NCI-H345 treated with DMSO at 0.1 percent for 48 hours (cell line): Measurements from ENCODE around the gene MEGF6.

Experiments
- DNase-seq: peaks from one replicate; lab custom pipeline; 2025; ENCODE audit not compliant: unreplicated experiment; lab: John Stamatoyannopoulos, UW

Gene MEGF6

GRCh38 chr1:3543076-3544039 lies 68.0 kb downstream of the MEGF6 start:
- no peak for DNase-seq

DNA sequence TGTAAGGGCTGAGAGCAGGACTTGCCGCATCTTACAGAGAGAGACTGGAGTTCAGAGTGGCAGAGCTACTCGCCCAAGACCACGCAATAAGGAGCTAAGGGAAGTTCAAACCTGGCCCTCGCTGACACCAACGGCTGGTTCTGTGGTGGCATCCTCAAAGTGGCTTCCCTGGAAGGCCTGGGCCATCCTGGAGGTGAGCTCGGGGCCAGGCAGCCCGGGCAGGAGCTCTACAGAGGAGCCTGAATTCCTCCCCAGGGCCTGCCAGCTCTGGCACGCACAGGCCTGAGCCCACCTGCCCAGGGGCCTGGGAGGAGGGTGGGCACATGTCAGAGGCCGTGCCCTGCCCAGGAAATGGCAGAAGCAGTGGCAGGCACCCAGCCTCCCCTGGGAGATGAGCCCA lies 68.6 kb downstream of the MEGF6 start:
- DNase-seq = no peak

- no peak for DNase-seq
Measured at GRCh38 chr1:3541936-3542335, 69.4 kb downstream of the MEGF6 start.

GRCh38 chr1:3541465-3541864 lies 69.8 kb downstream of the MEGF6 start:
- no peak for DNase-seq

DNA sequence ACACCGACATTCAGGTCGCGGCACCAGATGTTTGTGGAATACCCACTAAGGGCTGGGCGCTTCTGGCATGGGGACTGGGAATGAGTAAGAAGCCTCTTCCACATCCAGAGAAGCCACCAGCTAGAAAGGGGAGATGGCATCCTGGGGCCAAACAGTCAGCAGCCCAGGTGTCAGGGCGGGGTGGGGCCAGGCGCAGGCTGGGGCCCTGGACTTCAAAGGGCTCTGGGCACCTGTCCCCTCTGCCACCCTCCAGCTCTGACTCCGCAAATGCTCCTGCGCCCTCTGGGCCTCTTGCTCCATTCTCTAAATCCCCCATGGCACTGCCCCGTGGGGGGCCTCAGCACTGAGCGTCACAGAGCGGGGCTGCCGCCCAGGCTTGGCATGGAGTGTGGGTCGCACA lies 70.4 kb downstream of the MEGF6 start:
- DNase-seq = no peak

- DNase-seq = no peak
Measured at GRCh38 chr1:3539707-3540425, 71.4 kb downstream of the MEGF6 start.

DNA sequence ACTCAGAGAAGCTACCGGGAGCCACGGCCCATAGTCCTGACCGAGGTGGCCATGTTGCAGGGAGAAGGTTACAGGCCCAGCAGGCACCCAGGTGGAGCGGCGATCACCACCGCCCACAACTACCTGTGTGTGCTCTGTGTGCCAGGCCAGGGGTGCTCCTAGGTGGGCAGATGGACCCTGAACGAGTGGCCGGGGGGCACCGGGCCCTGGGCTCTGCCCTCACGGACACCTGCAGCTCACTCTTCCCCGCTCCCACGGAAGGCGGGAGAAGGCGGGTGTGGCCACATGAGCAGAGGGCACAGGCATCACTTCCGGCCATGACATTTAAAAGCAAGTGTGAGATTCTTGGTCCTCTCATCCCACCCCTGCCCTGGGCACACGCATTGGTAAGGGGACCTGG lies 73.9 kb downstream of the MEGF6 start:
- no peak for DNase-seq

- DNase-seq = no peak
Measured at GRCh38 chr1:3536420-3537195, 74.7 kb downstream of the MEGF6 start.

DNA sequence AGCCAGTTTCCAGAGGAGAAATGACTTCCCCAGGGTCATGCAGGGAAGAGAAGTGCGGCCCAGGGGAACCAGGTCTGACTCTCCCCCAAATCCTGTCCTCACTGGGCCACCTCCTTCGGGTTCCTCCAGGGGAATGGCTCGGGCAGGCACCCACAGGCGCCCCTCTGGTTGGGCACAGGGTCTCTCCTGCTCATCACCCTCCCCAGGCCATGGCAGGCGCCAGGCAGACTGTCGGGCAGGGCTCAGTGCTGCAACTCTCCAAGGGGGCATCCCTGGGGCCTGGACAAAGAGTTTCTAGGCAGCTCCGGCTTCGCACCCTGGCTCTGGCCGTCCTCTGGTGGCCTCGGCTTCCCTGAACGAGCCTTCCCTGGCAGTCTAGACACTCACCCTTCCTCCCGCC lies 75.6 kb downstream of the MEGF6 start:
- DNase-seq = no peak

DNA sequence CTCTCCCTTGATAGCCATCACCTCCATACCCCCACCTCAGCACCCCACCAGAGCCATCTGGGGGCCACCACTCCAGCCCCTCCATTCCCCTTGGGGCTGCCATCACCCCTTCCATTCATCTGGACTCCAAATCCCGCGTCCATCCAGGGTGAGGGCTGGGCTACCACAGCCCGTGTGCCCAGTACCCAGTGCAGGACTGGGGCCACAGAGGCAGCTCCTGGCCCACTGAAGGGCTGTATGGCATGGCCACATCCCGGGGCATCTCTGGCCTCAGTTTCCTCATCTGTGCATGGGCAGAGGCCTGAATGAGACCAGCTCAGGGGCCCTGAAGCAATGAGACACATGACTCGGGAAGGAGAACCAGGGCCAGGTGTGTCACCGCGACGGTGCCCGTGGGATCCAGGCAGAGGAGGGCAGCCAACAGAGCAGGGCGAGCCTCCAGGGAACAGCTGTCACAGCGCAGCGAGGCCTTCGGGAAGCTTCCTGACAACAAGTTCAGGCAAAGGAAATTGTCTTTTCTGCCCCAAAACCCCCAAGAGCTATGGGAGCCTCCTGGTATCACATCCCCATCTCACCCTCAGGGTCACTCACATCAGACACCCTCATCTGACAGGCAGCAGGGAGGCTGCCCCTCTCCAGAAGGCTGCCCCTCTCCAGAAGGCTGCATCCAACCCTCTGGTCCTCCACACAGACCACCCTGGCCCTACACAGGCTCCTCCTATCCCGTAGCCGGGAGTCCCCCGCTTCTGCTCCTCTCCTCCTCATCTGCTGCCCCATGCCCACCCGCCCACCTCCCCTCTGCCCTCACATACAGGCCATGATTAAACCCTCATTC lies 76.3 kb downstream of the MEGF6 start:
- DNase-seq = no peak

- no peak for DNase-seq
Measured at GRCh38 chr1:3533067-3534048, 78.0 kb downstream of the MEGF6 start.

GRCh38 chr1:3531928-3532327 lies 79.4 kb downstream of the MEGF6 start:
- no peak for DNase-seq

- peak; percentile 61 for DNase-seq
Measured at GRCh38 chr1:3530926-3531818, 80.1 kb downstream of the MEGF6 start.

DNA sequence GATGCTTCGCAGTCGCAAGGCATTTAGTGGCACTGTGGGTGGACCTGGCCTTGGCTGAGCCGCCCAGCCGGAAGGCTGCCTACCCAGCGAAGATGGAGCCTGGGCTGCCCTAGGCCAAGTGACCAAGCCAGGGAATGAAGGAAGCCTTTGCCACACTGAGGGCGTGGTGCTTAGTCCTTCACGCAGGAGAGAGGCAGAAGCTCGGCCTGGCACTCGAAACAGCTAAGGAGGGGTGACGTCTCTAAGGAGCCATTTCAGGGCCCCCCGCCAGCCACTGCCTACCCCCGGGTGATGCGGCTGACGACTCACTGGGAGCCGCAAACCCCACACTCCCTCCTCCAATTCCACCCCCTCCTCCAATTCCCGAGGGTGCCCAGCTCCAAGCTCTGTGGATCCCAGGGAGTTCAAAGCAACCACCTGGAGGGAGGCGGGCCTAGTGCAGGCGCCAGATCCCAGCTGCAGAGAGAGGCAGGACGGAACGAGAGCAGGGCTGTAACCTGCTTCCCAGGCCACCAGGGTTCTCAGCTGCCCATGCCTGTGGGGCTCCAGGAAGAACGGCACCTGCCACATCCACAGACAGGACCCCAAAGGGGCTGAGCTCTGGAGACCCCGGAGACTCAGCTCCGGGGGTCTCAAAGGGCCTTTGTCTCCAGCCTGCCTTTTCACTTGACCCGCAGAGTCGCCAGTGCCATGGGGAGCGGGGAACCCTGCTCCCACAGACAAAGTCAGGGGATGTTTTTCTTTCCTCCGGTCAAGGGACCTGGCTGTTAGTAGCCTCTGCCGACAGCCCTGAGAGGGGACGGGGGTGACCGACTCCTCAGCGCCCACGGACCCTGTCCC lies 81.0 kb downstream of the MEGF6 start:
- DNase-seq = peak; percentile 41

- no peak for DNase-seq
Measured at GRCh38 chr1:3529099-3529729, 82.1 kb downstream of the MEGF6 start.

DNA sequence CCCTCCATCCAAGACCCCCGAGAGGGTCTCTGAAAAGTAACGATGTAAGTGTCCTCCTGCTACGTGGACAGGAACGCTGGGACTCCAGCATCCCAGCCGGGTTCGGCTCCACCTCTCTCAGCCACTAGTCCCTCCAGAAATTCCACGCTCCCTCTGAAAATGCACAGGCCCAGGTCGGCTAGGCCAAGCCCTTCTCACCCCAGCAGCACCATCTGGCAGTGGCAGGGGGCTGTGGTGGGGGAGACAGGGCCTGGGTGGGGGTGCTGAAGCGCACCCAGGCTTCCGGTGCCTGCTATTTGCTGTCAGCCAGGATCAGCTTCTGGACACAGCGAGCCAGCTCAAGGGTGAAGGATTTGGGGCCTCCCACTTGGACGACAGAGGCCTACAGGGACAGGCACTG lies 83.5 kb downstream of the MEGF6 start:
- DNase-seq = no peak
